Liver (tissue), 9 donors: ENCODE measurements around the gene RNF111. TPM values are rescaled to one million over a fixed set of nuclear protein-coding genes. Genes with fewer than 3 reads are reported as not detected.

Source experiments
- DNase-seq: peaks from one replicate; pipeline ENCODE4 v3.0.0-alpha.2; 2017; ENCODE audit warnings: low spot score
- H3K27ac ChIP-seq, 2 donors: one replicate each; pipeline ENCODE4 v1.7.0; 2013; ENCODE audit warnings: inconsistent platforms in 2 of 2, low read length in 2 of 2, control low read depth in 1 of 2, low read depth in 1 of 2, mild to moderate bottlenecking in 1 of 2
- H3K27me3 ChIP-seq, 4 donors: one replicate each; pipeline versions ENCODE4 v1.6.1 to v1.7.0; 2013; ENCODE audit warnings: low read length in 3 of 4, inconsistent platforms in 1 of 4, mild to moderate bottlenecking in 1 of 4, moderate library complexity in 1 of 4; ENCODE audit not compliant: control insufficient read depth in 4 of 4, insufficient read depth in 4 of 4
- H3K36me3 ChIP-seq, 4 donors: one replicate each; pipeline versions ENCODE4 v1.6.1 to v1.7.0; 2013; ENCODE audit warnings: low read length in 3 of 4, mild to moderate bottlenecking in 3 of 4, low read depth in 1 of 4, moderate library complexity in 1 of 4; ENCODE audit not compliant: control insufficient read depth in 4 of 4, insufficient read depth in 3 of 4
- H3K4me1 ChIP-seq, 4 donors: one replicate each; pipeline versions ENCODE4 v1.6.1 to v1.7.0; 2013; ENCODE audit warnings: low read length in 3 of 4, mild to moderate bottlenecking in 3 of 4, moderate library complexity in 1 of 4; ENCODE audit not compliant: control insufficient read depth in 4 of 4, insufficient read depth in 4 of 4
- H3K4me3 ChIP-seq, 3 donors: one replicate each; pipeline versions ENCODE4 v1.6.1 to v1.7.0; 2013; ENCODE audit warnings: low read length in 3 of 3, control low read depth in 1 of 3, low read depth in 1 of 3, mild to moderate bottlenecking in 1 of 3
- H3K9ac ChIP-seq, 2 donors: one replicate each; pipeline ENCODE4 v1.7.0; 2013; ENCODE audit warnings: low read length in 2 of 2, mild to moderate bottlenecking in 2 of 2, moderate library complexity in 2 of 2, control low read depth in 1 of 2, low read depth in 1 of 2
- H3K9me3 ChIP-seq, 4 donors: one replicate each; pipeline versions ENCODE4 v1.6.1 to v1.7.0; 2013; ENCODE audit warnings: low read length in 3 of 4; ENCODE audit not compliant: control insufficient read depth in 4 of 4
- ATF3 ChIP-seq: IDR thresholded peaks from 2 replicates; pipeline ENCODE4 v1.6.1; 2016; ENCODE audit warnings: antibody characterized with exemption
- CTCF ChIP-seq: fragments of 150-350 bp; IDR thresholded peaks from 2 replicates; pipeline ENCODE4 v1.5.1; 2017; ENCODE audit warnings: improper control_type of control experiment, low read depth, low read length; ENCODE audit not compliant: missing input control
- EGR1 ChIP-seq, 2 donors: IDR thresholded peaks; 2 replicates each; pipeline ENCODE4 v1.6.1; 2016 to 2018; ENCODE audit warnings: antibody characterized with exemption in 2 of 2, low read depth in 2 of 2
- FOXA2 ChIP-seq: IDR thresholded peaks from 2 replicates; pipeline ENCODE4 v1.6.1; 2016; ENCODE audit warnings: antibody characterized with exemption
- GABPA ChIP-seq, 2 donors: IDR thresholded peaks in 1 of 2; conservative IDR thresholded peaks in 1 of 2; 2 replicates each; pipeline ENCODE4 v1.6.1; 2016; ENCODE audit warnings: antibody characterized with exemption in 2 of 2, mild to moderate bottlenecking in 1 of 2, moderate library complexity in 1 of 2
- HNF4A ChIP-seq, 2 donors: conservative IDR thresholded peaks; 2 replicates each; pipeline ENCODE4 v1.6.1; 2016; ENCODE audit warnings: antibody characterized with exemption in 2 of 2, mild to moderate bottlenecking in 2 of 2
- HNF4G ChIP-seq: IDR thresholded peaks from 2 replicates; pipeline ENCODE4 v1.6.1; 2016; ENCODE audit warnings: antibody characterized with exemption
- JUND ChIP-seq, 2 donors: IDR thresholded peaks; 2 replicates each; pipeline ENCODE4 v1.6.1; 2016; ENCODE audit warnings: antibody characterized with exemption in 2 of 2
- NR2F2 ChIP-seq: IDR thresholded peaks from 2 replicates; pipeline ENCODE4 v1.6.1; 2016; ENCODE audit warnings: antibody characterized with exemption
- RAD21 ChIP-seq, 2 donors: IDR thresholded peaks; 2 replicates each; pipeline ENCODE4 v1.6.1; 2016; ENCODE audit warnings: antibody characterized with exemption in 2 of 2, mild to moderate bottlenecking in 2 of 2
- REST ChIP-seq: IDR thresholded peaks from 2 replicates; pipeline ENCODE4 v1.6.1; 2016; ENCODE audit warnings: antibody characterized with exemption, mild to moderate bottlenecking
- RXRA ChIP-seq, 2 donors: IDR thresholded peaks; 2 replicates each; pipeline ENCODE4 v1.6.1; 2017 to 2018; ENCODE audit warnings: antibody characterized with exemption in 2 of 2, mild to moderate bottlenecking in 1 of 2
- SP1 ChIP-seq: IDR thresholded peaks from 2 replicates; pipeline ENCODE4 v1.6.1; 2018; ENCODE audit warnings: antibody characterized with exemption, mild to moderate bottlenecking
- TAF1 ChIP-seq: conservative IDR thresholded peaks from 2 replicates; pipeline ENCODE4 v1.6.1; 2016; ENCODE audit warnings: antibody characterized with exemption, mild to moderate bottlenecking
- YY1 ChIP-seq: IDR thresholded peaks from 2 replicates; pipeline ENCODE4 v1.6.1; 2016; ENCODE audit warnings: antibody characterized with exemption, mild to moderate bottlenecking
- ZBTB33 ChIP-seq: IDR thresholded peaks from 2 replicates; pipeline ENCODE4 v1.6.1; 2016; ENCODE audit warnings: antibody characterized with exemption
- WGBS: extraction: QIAGEN DNeasy Blood & Tissue Kit; methylation state at CpG from one replicate; pipeline ENCODE4 v1.1.7; 2013; 5-methylcytosine and 5-hydroxymethylcytosine counted together
- polyA plus RNA-seq, 2 donors: library from polyadenylated mRNA; stranded (reverse) in 1 of 2; unstranded in 1 of 2; fragments of 200-250 nt in 1 of 2; fragments of >200 nt in 1 of 2; fragmentation: Nextera tagmentation in 1 of 2; extraction: Ambion mirVana in 1 of 2; gene quantifications; one replicate each; pipeline versions ENCODE4 v1.2.1 to v1.2.3, GENCODE V29; 2013 to 2015
- total RNA-seq, 2 donors: library from RNA; depleted of rRNA; stranded (reverse); fragments of >200 nt; gene quantifications; one replicate each; pipeline ENCODE4 v1.2.3, GENCODE V29; 2014
- donor health status: healthy.
- donor health status: healthy.
- donor health status: healthy.
- donor health status: healthy.
- donor health status: healthy.

Gene RNF111
- total and polyA plus RNA-seq, 4 donors, result 5.1 to 16.9 (median 10.4) TPM

- H3K9me3 ChIP-seq, result no peaks in the 10 kb centered on the region
- peaks cover 0 to 7% (median 4%) of the 10 kb centered on the region in 4 donors for H3K4me1 ChIP-seq
- 97% methylated on average over 4 of the region's 4 CpGs for WGBS
- peaks cover 0 to 14% (median 7%) of the 10 kb centered on the region in 4 donors for H3K36me3 ChIP-seq
- no peak overlapping the region for H3K9ac ChIP-seq
- H3K4me3 ChIP-seq, result no peak overlapping the region
- DNase-seq, result no peak
- H3K27ac ChIP-seq, result no peak overlapping the region
- TF ChIP-seq RAD21 (IDR thresholded peaks at IDR 0.05), result no peak
- TF ChIP-seq CTCF, result no peak
- no peak for TF ChIP-seq HNF4G
- no peak for TF ChIP-seq GABPA (IDR thresholded peaks at IDR 0.05 in 1 of 2, conservative IDR thresholded peaks at IDR 0.05 in 1 of 2)
- no peak for TF ChIP-seq RXRA (IDR thresholded peaks at IDR 0.05)
- no peak for TF ChIP-seq YY1
- TF ChIP-seq JUND (IDR thresholded peaks at IDR 0.05), result no peak
- no peak for TF ChIP-seq SP1
- no peak for TF ChIP-seq TAF1
- no peak for TF ChIP-seq EGR1 (IDR thresholded peaks at IDR 0.05; ENCODE audit: low read depth in 2 of 2)
- no peak for TF ChIP-seq ZBTB33
- TF ChIP-seq HNF4A (conservative IDR thresholded peaks at IDR 0.05), result no peak
- TF ChIP-seq NR2F2, result no peak
- TF ChIP-seq REST, result no peak
- TF ChIP-seq FOXA2, result no peak
- H3K27me3 ChIP-seq, result no peaks in the 10 kb centered on the region
Observed at GRCh38 chr15:59028387-59028955, 41.0 kb downstream of the RNF111 start.

GRCh38 chr15:59029554-59029953, 42.1 kb downstream of the RNF111 start:
- TF ChIP-seq FOXA2 (no peak), EGR1 (IDR thresholded peaks at IDR 0.05; ENCODE audit: low read depth in 2 of 2) (no peak), ATF3 (no peak)
- no peak for DNase-seq
- H3K4me1 ChIP-seq, result peaks cover 0 to 7% (median 4%) of the 10 kb centered on the region in 4 donors
- H3K9ac ChIP-seq, result no peak overlapping the region
- whole genome bisulfite sequencing, result 77% methylated on average over 1 of the region's 1 CpG
- H3K9me3 ChIP-seq, result no peaks in the 10 kb centered on the region
- peaks cover 0 to 15% (median 7%) of the 10 kb centered on the region in 4 donors for H3K36me3 ChIP-seq
- no peak overlapping the region for H3K27ac ChIP-seq
- H3K4me3 ChIP-seq, result no peak overlapping the region
- no peaks in the 10 kb centered on the region for H3K27me3 ChIP-seq
